Right ventricle myocardium inferior (tissue), 1 donor: Measurements from ENCODE around the gene IFITM10. TPM values are rescaled to one million over a fixed set of nuclear protein-coding genes. Genes with fewer than 3 reads are reported as not detected.
"Not testable (repeated sequence)": the region's sequence is repeated elsewhere in the genome, so short reads cannot be mapped to it uniquely, and the experiment has no call there.

Experiments used
- ATAC-seq: fragments of 200-7000 bp; cut with Tn5 transposase; one replicate; pipeline ENCODE4 v1.9.1; 2020; ENCODE audit warnings: mild to moderate bottlenecking, moderate library complexity
- DNase-seq: peaks from one replicate; pipeline ENCODE4 v3.0.0; 2021; ENCODE audit errors: missing footprints
- intact Hi-C: fragments of 100-400 bp; cut with DNase I; formaldehyde crosslinking; loops from one replicate; pipeline ENCODE4 v1.11.0; 2022
- total RNA-seq: library from RNA; stranded (reverse); fragmentation: NEBNext Ultra II Directional; extraction: Animal tissue kit (Norgen Biotek cat#: 25700); gene quantifications from one replicate; pipeline ENCODE4 v1.2.1, GENCODE V29; 2021
- donor health status: DM: no; HTN: yes; CAD: no; lungs with severe emphysema.

Gene IFITM10
- total RNA-seq, 1 donor from 2014 or later = 0.92 TPM

GRCh38 chr11:1689250-1690166 is 60.9 kb downstream of the IFITM10 start:
- ATAC-seq = not testable (repeated sequence)

GRCh38 chr11:1688336-1688947 is 62.0 kb downstream of the IFITM10 start:
- intact Hi-C loops, ATAC-seq, DNase-seq: not testable (repeated sequence)

More at GRCh38 chr11:1689250-1690166, 60.9 kb downstream of the IFITM10 start:
- not testable (repeated sequence) for DNase-seq
- intact Hi-C loops = loop anchor here (5.0 kb wide), 2 partner anchors 37 to 228 kb away; partner anchors contain the start of gene TNNT3

- ATAC-seq, DNase-seq, intact Hi-C loops: not testable (repeated sequence)
Measured at GRCh38 chr11:1686220-1686619, 64.2 kb downstream of the IFITM10 start.

DNA sequence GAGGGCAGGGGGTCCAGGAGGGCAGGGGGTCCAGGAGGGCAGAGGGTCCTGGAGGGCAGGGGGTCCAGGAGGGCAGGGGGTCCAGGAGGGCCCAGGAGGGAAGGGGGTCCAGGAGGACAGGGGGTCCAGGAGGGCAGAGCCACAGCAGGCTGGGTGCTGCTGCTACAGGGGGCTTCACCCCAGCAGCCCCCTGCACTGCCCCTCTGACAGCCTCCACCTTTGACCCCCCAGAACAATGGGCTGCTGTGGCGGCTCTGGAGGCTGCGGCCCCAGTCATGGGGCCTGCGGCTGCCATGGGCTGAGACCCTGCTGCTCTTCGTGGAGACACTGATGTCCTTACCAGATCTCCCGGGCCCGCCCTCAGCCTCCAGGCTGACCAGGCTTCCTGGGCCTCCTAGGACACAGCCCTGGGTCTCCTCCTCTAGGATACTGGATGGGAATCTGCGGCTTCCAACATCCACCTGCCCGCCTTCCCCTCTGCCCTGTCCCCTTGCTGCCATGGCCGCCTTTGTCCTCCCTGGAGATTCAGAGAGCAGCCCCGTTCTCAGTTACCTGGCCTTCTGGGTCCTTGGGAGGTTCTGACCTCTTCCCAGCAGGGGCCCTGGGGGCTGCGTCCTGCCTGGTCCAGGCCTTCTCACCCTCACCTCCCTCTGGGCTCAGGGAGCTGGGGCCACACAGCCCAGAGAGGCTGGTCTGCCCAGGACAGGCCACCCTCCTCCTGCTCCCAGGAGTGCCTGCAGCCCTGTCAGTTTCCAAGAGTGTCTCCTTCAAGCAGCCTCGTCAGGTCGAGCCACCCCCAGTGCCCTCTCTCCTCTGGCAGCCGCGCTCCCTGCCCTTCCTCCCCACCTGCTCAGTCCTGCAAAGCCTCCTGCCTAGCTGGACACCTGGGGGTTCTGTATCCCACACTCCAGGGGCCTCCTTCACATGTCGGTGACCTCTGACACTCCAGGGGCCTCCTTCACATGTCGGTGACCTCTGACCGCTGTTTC is 65.2 kb downstream of the IFITM10 start:
- intact Hi-C loops, DNase-seq: not testable (repeated sequence)
- ATAC-seq = peak; percentile 37

GRCh38 chr11:1683904-1684572 is 66.4 kb downstream of the IFITM10 start:
- DNase-seq, intact Hi-C loops, ATAC-seq: not testable (repeated sequence)

DNA sequence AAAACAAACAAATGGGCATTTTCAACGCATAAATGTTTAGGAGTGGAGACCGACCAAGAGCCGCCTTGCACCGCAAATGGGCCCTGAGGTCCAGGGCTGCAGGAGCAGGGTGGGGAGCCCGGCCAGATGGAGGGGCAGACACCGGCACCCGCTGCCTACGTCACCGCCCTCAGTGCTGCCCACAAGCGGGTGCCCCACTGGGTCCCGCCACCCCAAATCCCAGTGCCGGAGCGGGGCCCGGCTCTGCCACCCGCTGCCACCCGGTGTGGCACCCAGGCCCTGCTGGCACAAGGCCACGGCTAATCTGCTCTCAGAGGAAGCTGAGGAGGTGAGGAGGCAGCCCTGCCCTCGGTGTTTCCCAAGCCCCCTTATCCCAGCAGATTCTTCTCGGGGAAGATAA is 67.2 kb downstream of the IFITM10 start:
- DNase-seq, intact Hi-C loops, ATAC-seq: not testable (repeated sequence)

Other genes starting within 250 kb of the IFITM10 start
- gene DUSP8, start 178.3 kb downstream of the IFITM10 start, total RNA-seq = 10.5 TPM
- not detected for gene KRTAP5-1, start 165.3 kb downstream of the IFITM10 start, total RNA-seq
- gene KRTAP5-2, start 152.3 kb downstream of the IFITM10 start, total RNA-seq = not detected
- gene KRTAP5-3, start 142.1 kb downstream of the IFITM10 start, total RNA-seq = not detected
- gene KRTAP5-4, start 128.5 kb downstream of the IFITM10 start, total RNA-seq = not detected
- not detected for gene KRTAP5-5, start 120.8 kb downstream of the IFITM10 start, total RNA-seq
- not detected for gene KRTAP5-6, start 53.4 kb downstream of the IFITM10 start, total RNA-seq
- gene CTSD, start 13.3 kb upstream of the IFITM10 start, total RNA-seq = 957 TPM
- not detected for gene SYT8, start 84.4 kb upstream of the IFITM10 start, total RNA-seq
- 0.35 TPM for gene TNNI2, start 88.4 kb upstream of the IFITM10 start, total RNA-seq
- gene LSP1, start 102.5 kb upstream of the IFITM10 start, total RNA-seq = 22.5 TPM
- gene PRR33, start 141.3 kb upstream of the IFITM10 start, total RNA-seq = 5.0 TPM
- gene TNNT3, start 169.1 kb upstream of the IFITM10 start, total RNA-seq = 36.3 TPM
- 107 TPM for gene MRPL23, start 196.7 kb upstream of the IFITM10 start, total RNA-seq
- gene H19, start 247.2 kb upstream of the IFITM10 start, total RNA-seq = 611 TPM